GM19240 (cell line): ENCODE measurements around the gene KDM4E.
"Not testable (repeated sequence)": the region's sequence is repeated elsewhere in the genome, so short reads cannot be mapped to it uniquely, and the experiment has no call there.

Experiments
- DNase-seq: peaks from one replicate; pipeline ENCODE4 v3.0.0; 2011; ENCODE audit warnings: low spot score; ENCODE audit not compliant: insufficient read length

Gene KDM4E

GRCh38 chr11:95024958-95025357 lies at the start of gene KDM4E:
Gene KDM4E, plus strand, starts transcription at chr11:95025258. Its CDS starts 300 bp downstream, at chr11:95025558.
- no peak for DNase-seq

- DNase-seq, result no peak
Measured at GRCh38 chr11:94975599-94975998, 49.5 kb upstream of the KDM4E start.

DNA sequence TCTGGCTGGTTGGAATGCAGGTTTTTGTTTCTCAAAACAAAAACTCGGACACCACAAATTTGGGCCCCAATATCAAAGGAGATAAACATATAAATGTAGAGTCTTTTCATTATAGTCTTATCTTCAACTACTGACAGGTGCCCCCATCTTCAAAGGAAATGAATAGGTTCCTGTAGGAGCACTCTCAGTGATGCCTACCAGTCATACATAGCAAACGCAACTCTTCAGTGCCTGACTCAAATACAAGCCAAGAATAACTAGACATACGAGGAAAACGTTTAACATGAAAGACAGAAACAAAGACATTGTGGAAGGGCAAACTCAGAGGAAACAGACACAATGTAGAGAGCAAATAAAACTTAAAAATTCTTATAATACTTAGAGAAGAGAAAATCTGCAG lies 37.7 kb upstream of the KDM4E start:
- no peak for DNase-seq

DNA sequence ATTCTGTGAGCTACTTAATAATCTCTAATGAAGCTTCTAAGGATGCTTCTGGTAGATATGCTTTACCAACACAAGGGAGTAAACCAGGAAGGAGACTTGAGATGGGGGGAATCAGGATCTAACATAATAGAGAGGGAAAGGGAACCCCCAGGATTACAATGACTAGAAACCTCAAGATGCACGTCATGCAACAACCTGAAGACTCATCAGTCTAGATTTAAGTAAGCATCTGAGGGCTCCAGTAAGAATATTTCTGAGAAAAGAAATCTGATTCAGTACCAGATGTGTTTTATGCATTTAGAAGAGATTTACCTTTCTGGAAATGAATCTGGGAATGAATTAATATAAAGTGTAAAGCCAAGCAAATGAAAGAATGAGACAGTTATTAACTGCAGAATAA lies 36.3 kb upstream of the KDM4E start:
- DNase-seq, result no peak

GRCh38 chr11:94993400-94993943 lies 31.6 kb upstream of the KDM4E start:
- no peak for DNase-seq

GRCh38 chr11:94997437-94997836 lies 27.6 kb upstream of the KDM4E start:
- DNase-seq, result no peak

- no peak for DNase-seq
Measured at GRCh38 chr11:94998285-94998684, 26.8 kb upstream of the KDM4E start.

GRCh38 chr11:95003716-95004115 lies 21.3 kb upstream of the KDM4E start:
- DNase-seq, result no peak

DNA sequence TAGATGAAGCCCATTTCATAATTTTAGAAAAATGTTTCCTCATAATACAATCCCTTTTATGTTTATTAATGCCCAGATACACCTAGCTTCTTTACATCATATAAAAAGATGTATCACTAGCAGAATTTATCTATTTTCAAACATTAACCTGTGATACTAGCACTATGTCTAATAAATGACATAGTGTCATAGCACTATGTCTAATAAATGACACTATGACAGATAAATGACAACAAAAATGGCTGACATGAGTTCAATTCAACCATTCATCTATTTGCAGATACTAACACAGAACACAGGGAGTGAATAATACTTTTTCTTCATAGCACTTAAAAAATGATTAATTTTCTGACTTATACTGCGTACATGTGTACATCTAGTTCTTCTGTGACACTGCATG lies 19.4 kb upstream of the KDM4E start:
- DNase-seq, result no peak

GRCh38 chr11:95011376-95011775 lies 13.7 kb upstream of the KDM4E start:
- no peak for DNase-seq

GRCh38 chr11:95014184-95014821 lies 10.8 kb upstream of the KDM4E start:
- no peak for DNase-seq

GRCh38 chr11:95016139-95016538 lies 8.9 kb upstream of the KDM4E start:
- no peak for DNase-seq

DNA sequence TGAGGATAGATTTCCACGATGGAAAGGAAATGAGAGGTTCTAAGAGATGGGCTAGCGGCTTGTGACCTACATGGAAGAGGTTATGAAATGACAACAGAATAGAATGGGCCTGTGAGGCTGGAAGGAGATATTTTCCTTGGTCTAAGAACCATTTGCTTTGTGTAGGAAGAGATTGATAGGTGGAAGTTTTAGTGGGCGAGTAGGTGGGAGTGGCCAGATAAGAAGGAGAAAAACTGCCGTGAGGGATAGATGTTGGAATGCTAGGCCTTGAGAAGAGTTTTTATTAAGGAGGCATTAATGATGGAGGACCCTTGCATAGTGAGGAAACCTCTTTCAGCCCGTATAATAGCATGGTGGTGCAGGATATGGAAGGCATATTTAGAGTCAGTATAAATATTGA lies 3.6 kb upstream of the KDM4E start:
- DNase-seq, result not testable (repeated sequence)

DNA sequence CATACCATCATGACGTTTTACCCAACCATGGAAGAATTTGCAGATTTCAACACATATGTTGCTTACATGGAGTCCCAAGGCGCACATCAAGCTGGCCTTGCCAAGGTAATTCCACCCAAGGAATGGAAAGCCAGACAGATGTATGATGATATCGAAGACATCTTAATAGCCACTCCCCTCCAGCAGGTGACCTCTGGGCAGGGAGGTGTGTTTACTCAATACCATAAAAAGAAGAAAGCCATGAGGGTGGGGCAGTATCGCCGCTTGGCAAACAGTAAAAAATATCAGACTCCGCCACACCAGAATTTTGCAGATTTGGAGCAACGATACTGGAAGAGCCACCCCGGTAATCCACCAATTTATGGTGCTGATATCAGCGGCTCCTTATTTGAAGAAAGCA lies 536 bp downstream of the KDM4E start:
- DNase-seq, result not testable (repeated sequence)

GRCh38 chr11:95028357-95028756 lies 3.3 kb downstream of the KDM4E start:
- no peak for DNase-seq

- DNase-seq, result no peak
Measured at GRCh38 chr11:95033051-95033450, 8.0 kb downstream of the KDM4E start.

DNA sequence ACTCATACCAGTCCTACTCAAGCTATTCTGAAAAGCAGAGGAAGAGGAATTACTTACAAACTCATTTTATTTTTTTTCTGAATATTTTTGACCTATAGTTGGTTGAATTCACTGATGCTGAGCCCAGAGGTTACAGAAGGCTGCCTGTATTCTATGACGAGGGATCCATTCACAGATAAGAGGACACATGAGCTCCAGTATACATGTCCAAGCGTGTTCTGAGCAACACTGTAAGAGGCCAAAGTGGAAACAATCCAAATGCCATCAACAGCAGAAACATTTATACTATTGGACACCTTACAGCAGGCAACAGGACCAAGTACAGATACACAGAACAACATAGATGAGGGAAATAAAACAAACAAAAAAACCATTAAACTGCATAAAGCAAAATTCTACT lies 10.3 kb downstream of the KDM4E start:
- no peak for DNase-seq

DNA sequence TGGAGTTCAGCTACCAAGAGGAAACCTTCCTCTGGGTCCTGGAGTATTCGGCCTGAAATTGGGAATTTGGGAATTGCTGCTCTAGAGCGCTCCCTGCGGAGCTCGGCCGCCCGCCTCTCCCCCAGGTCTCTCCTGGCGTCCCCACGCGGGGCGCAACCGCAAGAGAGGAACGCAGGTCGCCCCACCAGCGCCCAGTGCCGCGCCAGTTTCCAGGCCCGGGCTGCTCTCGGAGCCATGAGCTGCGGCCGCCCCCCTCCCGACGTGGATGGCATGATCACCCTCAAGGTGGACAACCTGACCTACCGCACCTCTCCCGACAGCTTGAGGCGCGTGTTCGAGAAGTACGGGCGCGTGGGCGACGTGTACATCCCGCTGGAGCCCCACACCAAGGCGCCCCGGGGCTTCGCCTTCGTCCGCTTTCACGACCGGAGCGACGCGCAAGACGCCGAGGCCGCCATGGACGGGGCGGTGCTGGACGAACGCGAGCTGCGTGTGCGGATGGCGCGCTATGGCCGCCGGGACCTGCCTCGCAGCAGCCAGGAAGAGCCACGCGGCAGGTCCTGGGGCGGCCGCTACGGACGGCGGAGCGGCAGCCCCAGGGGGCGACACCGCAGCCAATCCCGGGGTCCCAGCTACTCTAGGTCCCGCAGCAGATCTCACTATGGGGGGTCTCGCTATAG lies 12.4 kb downstream of the KDM4E start:
- not testable (repeated sequence) for DNase-seq

DNA sequence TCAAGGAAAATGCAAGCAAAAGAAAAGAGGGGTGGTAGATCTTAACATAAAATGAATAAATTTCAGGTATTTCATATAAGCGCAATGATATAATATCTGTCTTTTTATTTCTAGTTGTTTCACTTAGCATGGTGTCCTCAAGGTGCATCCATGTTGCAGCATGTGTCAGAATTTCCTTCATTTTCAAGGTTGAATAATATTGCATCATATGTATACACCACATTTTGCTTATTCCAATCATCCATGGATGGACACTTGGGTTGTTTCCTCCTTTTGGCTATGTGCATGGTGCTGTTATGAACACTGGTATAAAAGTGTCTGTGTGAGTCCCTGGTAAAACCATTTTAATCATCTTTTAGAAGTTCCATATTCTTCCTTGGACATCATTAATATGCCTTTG lies 17.2 kb downstream of the KDM4E start:
- DNase-seq, result no peak

DNA sequence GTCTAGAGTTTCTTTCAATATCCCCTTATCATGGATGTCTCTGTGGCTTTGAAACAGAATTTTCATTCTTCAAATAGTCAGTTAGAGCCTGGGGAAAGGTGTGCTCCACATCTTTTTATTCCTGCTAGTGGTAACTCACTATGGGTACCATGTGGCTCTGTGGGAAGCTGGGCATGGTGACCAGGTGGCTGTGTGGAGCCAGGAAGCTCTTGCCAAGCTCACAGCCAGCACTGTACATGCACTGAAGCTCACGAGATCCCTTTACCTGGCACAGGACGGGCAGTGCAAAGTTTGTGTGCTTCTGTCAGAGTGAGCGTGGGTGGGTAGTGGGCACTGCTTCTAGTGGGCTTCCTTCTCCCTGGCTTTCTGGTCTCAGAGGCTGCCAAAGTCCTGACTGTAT lies 17.8 kb downstream of the KDM4E start:
- no peak for DNase-seq

- no peak for DNase-seq
Measured at GRCh38 chr11:95044010-95044409, 19.0 kb downstream of the KDM4E start.

- DNase-seq, result no peak
Measured at GRCh38 chr11:95045812-95046211, 20.8 kb downstream of the KDM4E start.

GRCh38 chr11:95049122-95049521 lies 24.1 kb downstream of the KDM4E start, which contains the start of gene KDM4F:
Gene KDM4F, plus strand, starts transcription at chr11:95049422.
- DNase-seq, result not testable (repeated sequence)
